HG03159 (cell line): ENCODE data around the gene PDZD7.
A peak's percentile ranks its signal among the peaks of the same experiment; 100 is the strongest.

Source experiments
- ATAC-seq: cut with Tn5 transposase; IDR thresholded peaks from one replicate; pipeline ENCODE4 v1.9.1; 2021; ENCODE audit warnings: mild to moderate bottlenecking, moderate library complexity; ENCODE audit not compliant: unreplicated experiment

Gene PDZD7

GRCh38 chr10:100969187-100970075 lies 61.5 kb downstream of the PDZD7 start, which contains the start of gene SEMA4G:
TSS of gene SEMA4G (plus strand) at chr10:100969504. CDS start at chr10:100972913, 3,409 bp downstream.
- peak; percentile 76 for ATAC-seq

DNA sequence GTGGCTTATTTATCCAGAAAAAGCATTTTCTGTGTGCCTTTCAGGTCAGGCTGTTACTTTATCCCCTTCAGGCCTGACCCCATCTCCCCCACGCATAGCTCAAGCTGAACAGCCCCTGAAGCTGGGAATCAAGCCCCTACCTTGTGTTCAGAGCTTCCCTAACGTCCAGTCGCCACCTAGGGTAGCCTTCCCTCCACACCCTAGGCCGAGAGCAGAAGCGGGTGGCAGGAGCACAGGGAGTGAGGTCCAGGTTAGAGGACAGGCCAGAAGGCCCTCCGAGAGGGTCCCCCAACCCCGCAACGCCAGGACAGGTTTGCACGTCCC lies 62.1 kb downstream of the PDZD7 start:
- no peak for ATAC-seq

DNA sequence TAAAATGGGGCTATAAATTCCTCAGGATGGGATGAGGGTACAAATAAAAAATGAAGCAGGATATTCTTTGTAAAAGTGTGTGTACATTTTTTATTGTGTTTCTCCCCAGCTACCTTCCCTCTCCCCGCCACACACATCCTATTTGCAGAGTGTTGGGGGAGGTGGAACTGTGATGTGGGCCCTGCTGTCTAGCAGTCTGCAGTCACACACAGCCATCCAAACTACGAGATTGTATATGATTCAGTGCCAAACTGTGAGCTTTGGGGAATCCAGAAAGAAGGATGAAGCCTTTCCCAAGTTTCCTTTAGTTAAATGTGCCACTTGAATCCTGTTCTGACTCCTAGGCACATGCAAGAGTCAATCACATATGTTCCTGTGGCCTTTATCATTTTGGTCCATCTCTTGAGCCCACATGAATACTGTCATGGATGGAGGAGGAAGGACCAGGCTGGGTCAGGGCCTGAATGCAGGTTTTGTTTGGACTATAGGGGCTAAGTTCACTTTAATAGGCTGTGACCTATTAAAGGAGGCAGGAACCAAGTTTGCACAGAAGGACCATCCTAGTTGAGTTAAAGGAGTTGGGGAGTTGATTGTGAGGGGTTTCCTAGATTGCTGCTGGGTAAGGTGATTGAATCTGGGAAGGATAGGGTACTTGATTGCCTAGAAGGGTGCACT lies 62.7 kb downstream of the PDZD7 start:
- no peak for ATAC-seq

GRCh38 chr10:100967332-100967731 lies 63.6 kb downstream of the PDZD7 start:
- ATAC-seq = no peak

- ATAC-seq = no peak
These were observed 64.0 kb downstream of the PDZD7 start for GRCh38 chr10:100966887-100967286.

DNA sequence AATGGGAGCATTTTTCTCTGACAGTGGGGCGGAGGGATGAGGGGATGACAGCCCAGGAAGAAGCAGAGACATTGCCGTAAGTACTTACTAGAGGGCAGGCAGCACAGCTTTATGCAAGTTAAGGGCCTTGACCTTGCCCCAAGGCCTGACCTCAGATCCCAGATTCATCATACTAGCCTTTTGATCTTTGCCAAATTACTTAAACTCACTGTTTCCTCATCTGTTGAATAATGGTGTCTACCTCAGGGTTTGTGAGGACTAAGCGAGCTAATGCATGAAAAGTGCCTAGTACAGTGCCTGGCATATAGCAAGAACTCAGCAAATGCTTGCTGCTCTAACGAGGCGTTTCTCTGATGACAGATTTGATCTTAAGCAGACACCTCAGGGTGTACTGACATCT lies 65.1 kb downstream of the PDZD7 start:
- no peak for ATAC-seq

- ATAC-seq = no peak
These were observed 67.1 kb downstream of the PDZD7 start for GRCh38 chr10:100963826-100964225.

- ATAC-seq = no peak
These were observed 68.4 kb downstream of the PDZD7 start for GRCh38 chr10:100962351-100963080.

GRCh38 chr10:100960251-100960650 lies 70.7 kb downstream of the PDZD7 start:
- ATAC-seq = no peak
